ENCODE results near the gene SIPA1L3. TPM values are rescaled to one million over a fixed set of nuclear protein-coding genes. Genes with fewer than 3 reads are reported as not detected.

The SIPA1L3 gene
- total and polyA plus RNA-seq, 2 of the 13 experiments (the other 11 are each of a cell fraction or from before 2014, with no cell fraction given): 5.5 to 7.7 TPM

DNA sequence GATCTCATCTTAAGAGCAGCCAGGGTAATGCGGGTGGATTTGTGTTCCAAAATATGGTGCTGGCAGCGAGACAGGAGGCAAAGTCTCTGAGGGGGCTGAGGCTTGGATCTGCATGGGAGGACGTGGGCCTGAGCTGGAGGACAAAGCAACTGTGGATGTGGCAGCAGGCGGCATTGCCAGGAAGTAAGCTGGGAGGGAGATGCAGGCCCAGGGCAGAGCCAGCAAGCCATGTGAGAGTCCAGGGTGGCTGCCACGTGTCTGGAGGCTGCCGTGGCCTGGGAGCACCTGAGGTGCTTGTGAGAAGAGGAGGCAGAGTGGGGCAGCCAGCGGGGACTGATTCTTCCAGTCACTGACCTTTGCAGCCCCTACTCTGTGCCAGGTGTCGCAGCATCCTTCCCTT is 265.0 kb downstream of the SIPA1L3 start (continued):
- TF ChIP-seq, protein P1, sequence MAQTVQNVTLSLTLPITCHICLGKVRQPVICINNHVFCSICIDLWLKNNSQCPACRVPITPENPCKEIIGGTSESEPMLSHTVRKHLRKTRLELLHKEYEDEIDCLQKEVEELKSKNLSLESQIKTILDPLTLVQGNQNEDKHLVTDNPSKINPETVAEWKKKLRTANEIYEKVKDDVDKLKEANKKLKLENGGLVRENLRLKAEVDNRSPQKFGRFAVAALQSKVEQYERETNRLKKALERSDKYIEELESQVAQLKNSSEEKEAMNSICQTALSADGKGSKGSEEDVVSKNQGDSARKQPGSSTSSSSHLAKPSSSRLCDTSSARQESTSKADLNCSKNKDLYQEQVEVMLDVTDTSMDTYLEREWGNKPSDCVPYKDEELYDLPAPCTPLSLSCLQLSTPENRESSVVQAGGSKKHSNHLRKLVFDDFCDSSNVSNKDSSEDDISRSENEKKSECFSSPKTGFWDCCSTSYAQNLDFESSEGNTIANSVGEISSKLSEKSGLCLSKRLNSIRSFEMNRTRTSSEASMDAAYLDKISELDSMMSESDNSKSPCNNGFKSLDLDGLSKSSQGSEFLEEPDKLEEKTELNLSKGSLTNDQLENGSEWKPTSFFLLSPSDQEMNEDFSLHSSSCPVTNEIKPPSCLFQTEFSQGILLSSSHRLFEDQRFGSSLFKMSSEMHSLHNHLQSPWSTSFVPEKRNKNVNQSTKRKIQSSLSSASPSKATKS (CRISPR knock-in tag; IDR thresholded peaks at IDR 0.05): no peak

DNA sequence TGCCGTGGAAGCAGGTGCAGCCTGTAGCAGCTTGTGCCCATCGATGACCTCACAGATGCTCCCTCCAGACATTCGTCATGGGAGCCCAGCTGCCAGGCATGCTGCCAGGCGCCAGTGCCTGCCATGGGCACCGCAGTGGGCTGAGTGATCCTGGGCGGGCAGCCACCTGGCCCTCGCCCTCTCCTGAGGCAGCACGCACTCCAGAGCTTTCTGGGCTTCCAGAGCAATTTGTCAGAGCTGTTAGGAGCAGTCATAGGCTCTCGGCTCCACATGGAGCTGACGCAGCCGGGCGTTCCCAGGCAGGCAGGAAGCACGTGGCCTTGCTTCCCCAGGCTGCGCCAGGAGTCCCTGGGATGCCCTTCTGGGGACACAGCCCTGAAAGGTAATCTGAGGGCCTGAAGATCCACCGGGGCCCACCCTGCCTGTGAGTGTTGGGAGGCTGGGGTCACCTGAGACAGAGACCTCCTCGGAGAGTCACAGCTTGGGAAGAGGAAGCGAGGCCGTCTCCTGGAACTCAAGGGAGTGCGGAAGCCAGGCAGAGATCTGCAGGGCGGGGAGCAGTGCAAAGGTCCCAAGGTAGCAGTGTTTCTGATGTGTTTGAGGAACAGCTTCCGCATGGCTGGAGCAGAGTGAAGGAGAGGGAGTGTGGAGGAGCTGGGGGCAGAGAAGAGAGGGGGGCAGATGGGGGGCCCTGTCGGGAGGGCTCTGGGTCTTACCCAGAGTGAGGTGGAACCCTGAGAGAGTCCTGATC is 266.5 kb downstream of the SIPA1L3 start:
- Histone ChIP-seq H3K27me3 (ENCODE audit: control insufficient read depth in 1 of 2, insufficient read depth in 2 of 2, low read length in 2 of 2) (no peaks in the 10 kb centered on the region), H3K4me2 (ENCODE audit: low read depth, low read length) (no peak overlapping the region), H3K36me3 (replicated peaks in 1 of 2; ENCODE audit: control insufficient read depth in 1 of 2, insufficient read depth in 2 of 2, low read length in 2 of 2) (no peaks in the 10 kb centered on the region), H3K27ac (ENCODE audit: extremely low read length, insufficient read depth, low read length) (no peak overlapping the region), H4K20me1 (ENCODE audit: insufficient read depth, low read length) (no peaks in the 10 kb centered on the region), H3K79me2 (ENCODE audit: insufficient read depth, low read length) (no peaks in the 10 kb centered on the region), H3K4me1 (ENCODE audit: insufficient read depth, low read length) (no peaks in the 10 kb centered on the region), H3K4me3 (replicated peaks in 1 of 3; ENCODE audit: insufficient read depth in 1 of 3, low read depth in 2 of 3, low read length in 3 of 3) (no peak overlapping the region), H3K9me3 (ENCODE audit: low read length) (no peaks in the 10 kb centered on the region), H3K9ac (ENCODE audit: insufficient read depth, low read depth, low read length) (no peak overlapping the region), H2AFZ (ENCODE audit: low read length) (no peak overlapping the region)
- CTCF ChIA-PET (ENCODE audit: low intra/inter-chr PET ratio, low total read pairs): no interaction called here
- POLR2A ChIA-PET: no interaction called here
- ATAC-seq: no peak; the same call in 2 of the 3 replicates
- DNase-seq (ENCODE audit: low spot score): no peak
- no peak for FAIRE-seq
- in situ Hi-C loops (cut with HindIII; ENCODE audit: extremely low pct_ligation_motif_present, low pct_unique_long_range_greater_than_20kb) (no loop called here), intact Hi-C loops (cut with micrococcal nuclease; ENCODE audit: unreplicated experiment) (no loop called here)
- no TSS peak for BruUV-seq (replicated peaks)
- WGBS (ENCODE audit: low lambda C conversion rate): 93% methylated on average over 11 of the region's 22 CpGs
- TF ChIP-seq, protein P2, sequence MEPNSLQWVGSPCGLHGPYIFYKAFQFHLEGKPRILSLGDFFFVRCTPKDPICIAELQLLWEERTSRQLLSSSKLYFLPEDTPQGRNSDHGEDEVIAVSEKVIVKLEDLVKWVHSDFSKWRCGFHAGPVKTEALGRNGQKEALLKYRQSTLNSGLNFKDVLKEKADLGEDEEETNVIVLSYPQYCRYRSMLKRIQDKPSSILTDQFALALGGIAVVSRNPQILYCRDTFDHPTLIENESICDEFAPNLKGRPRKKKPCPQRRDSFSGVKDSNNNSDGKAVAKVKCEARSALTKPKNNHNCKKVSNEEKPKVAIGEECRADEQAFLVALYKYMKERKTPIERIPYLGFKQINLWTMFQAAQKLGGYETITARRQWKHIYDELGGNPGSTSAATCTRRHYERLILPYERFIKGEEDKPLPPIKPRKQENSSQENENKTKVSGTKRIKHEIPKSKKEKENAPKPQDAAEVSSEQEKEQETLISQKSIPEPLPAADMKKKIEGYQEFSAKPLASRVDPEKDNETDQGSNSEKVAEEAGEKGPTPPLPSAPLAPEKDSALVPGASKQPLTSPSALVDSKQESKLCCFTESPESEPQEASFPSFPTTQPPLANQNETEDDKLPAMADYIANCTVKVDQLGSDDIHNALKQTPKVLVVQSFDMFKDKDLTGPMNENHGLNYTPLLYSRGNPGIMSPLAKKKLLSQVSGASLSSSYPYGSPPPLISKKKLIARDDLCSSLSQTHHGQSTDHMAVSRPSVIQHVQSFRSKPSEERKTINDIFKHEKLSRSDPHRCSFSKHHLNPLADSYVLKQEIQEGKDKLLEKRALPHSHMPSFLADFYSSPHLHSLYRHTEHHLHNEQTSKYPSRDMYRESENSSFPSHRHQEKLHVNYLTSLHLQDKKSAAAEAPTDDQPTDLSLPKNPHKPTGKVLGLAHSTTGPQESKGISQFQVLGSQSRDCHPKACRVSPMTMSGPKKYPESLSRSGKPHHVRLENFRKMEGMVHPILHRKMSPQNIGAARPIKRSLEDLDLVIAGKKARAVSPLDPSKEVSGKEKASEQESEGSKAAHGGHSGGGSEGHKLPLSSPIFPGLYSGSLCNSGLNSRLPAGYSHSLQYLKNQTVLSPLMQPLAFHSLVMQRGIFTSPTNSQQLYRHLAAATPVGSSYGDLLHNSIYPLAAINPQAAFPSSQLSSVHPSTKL (CRISPR knock-in tag; IDR thresholded peaks at IDR 0.05): no peak
- TF ChIP-seq, protein P3, sequence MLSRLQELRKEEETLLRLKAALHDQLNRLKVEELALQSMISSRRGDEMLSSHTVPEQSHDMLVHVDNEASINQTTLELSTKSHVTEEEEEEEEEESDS (CRISPR knock-in tag; IDR thresholded peaks at IDR 0.05; ENCODE audit: borderline replicate concordance): no peak
- TF ChIP-seq ZNF329 (CRISPR knock-in tag; IDR thresholded peaks at IDR 0.05; ENCODE audit: low read depth): no peak
- no peak for TF ChIP-seq PITX1 (CRISPR knock-in tag; IDR thresholded peaks at IDR 0.05)
- no peak for TF ChIP-seq ZNF34 (CRISPR knock-in tag; IDR thresholded peaks at IDR 0.05; ENCODE audit: borderline replicate concordance)
- no peak for TF ChIP-seq PAWR (CRISPR knock-in tag; IDR thresholded peaks at IDR 0.05; ENCODE audit: borderline replicate concordance)
- TF ChIP-seq, protein P4, sequence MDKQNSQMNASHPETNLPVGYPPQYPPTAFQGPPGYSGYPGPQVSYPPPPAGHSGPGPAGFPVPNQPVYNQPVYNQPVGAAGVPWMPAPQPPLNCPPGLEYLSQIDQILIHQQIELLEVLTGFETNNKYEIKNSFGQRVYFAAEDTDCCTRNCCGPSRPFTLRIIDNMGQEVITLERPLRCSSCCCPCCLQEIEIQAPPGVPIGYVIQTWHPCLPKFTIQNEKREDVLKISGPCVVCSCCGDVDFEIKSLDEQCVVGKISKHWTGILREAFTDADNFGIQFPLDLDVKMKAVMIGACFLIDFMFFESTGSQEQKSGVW (CRISPR knock-in tag; IDR thresholded peaks at IDR 0.05; ENCODE audit: borderline replicate concordance): no peak
- no peak for TF ChIP-seq STAT5B (CRISPR knock-in tag; IDR thresholded peaks at IDR 0.05)
- TF ChIP-seq PHB2 (IDR thresholded peaks at IDR 0.05; ENCODE audit: partially characterized antibody): no peak
- TF ChIP-seq ZNF225 (CRISPR knock-in tag; IDR thresholded peaks at IDR 0.05): no peak
- TF ChIP-seq ZNF569 (CRISPR knock-in tag; IDR thresholded peaks at IDR 0.05; ENCODE audit: borderline replicate concordance): no peak
- TF ChIP-seq, protein P5, sequence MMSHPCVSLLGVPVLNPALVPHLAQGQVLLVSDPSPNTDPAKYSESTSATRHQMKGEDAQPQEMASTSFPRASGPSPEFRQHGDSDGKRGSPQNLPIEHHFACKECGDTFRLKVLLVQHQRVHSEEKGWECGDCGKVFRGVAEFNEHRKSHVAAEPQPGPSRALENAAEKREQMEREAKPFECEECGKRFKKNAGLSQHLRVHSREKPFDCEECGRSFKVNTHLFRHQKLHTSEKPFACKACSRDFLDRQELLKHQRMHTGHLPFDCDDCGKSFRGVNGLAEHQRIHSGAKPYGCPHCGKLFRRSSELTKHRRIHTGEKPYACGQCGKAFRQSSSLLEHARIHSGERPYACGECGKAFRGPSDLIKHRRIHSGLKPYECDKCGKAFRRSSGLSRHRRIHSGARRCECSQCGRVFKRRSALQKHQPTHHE (CRISPR knock-in tag; IDR thresholded peaks at IDR 0.05; ENCODE audit: borderline replicate concordance): no peak
